Ishikawa (cell line): Measurements from ENCODE around the gene RNF181.

Experiments used
- CEBPB ChIP-seq: IDR thresholded peaks from 2 replicates; pipeline ENCODE4 v1.6.1; 2012
- EGR1 ChIP-seq: IDR thresholded peaks from 2 replicates; pipeline ENCODE4 v1.6.1; 2012
- FOXM1 ChIP-seq: IDR thresholded peaks from 2 replicates; pipeline ENCODE4 v1.6.1; 2012; ENCODE audit warnings: low read depth, borderline replicate concordance
- MAX ChIP-seq: IDR thresholded peaks from 2 replicates; pipeline ENCODE4 v1.6.1; 2012
- NFIC ChIP-seq: IDR thresholded peaks from 2 replicates; pipeline ENCODE4 v1.6.1; 2012
- RAD21 ChIP-seq: IDR thresholded peaks from 2 replicates; pipeline ENCODE4 v1.6.1; 2012; ENCODE audit warnings: low read depth
- REST ChIP-seq: IDR thresholded peaks from 2 replicates; pipeline ENCODE4 v1.6.1; 2012; ENCODE audit warnings: low read depth, mild to moderate bottlenecking
- TAF1 ChIP-seq: IDR thresholded peaks from 2 replicates; pipeline ENCODE4 v1.6.1; 2012; ENCODE audit warnings: low read depth, mild to moderate bottlenecking
- USF1 ChIP-seq: IDR thresholded peaks from 2 replicates; pipeline ENCODE4 v1.6.1; 2012
- YY1 ChIP-seq: IDR thresholded peaks from 2 replicates; pipeline ENCODE4 v1.6.1; 2012; ENCODE audit warnings: low read depth

- TF ChIP-seq MAX (no peak), REST (no peak), USF1 (no peak), NFIC (no peak), EGR1 (no peak), RAD21 (no peak), CEBPB (no peak), FOXM1 (no peak), TAF1 (no peak), YY1 (no peak)
These were observed 16.1 kb upstream of the RNF181 start for GRCh38 chr2:85579266-85579935.
